CD4-positive, alpha-beta T cell (primary cell): Measurements from ENCODE around the gene N4BP2. TPM values are rescaled to one million over a fixed set of nuclear protein-coding genes. Genes with fewer than 3 reads are reported as not detected.

Experiments used
- ATAC-seq: fragments of 200-7000 bp; cut with Tn5 transposase; one replicate; pipeline ENCODE4 v1.10.0; 2022; ENCODE audit warnings: mild to moderate bottlenecking; ENCODE audit not compliant: poor library complexity
- CTCF ChIA-PET: fragments of 350-600 bp; sonication (Branson Sonifier 250); formaldehyde crosslinking; loops from one replicate; lab custom pipeline; 2021; ENCODE audit warnings: antibody characterized with exemption, inconsistent platforms; lab: Charles Lee
- POLR2A ChIA-PET: fragments of 350-600 bp; sonication (Branson Sonifier 250); formaldehyde crosslinking; loops from one replicate; lab custom pipeline; 2021; ENCODE audit warnings: antibody characterized with exemption, inconsistent platforms; lab: Charles Lee
- DNase-seq, 14 experiments: peaks; one replicate each; pipeline ENCODE4 v3.0.0-alpha.2; 2013 to 2020; ENCODE audit warnings: mixed read lengths in 2 of 14
- H3K27ac ChIP-seq, 2 donors: one replicate each; pipeline versions ENCODE4 v1.5.1 to v1.7.0; 2013; ENCODE audit warnings: low read length in 2 of 2, low read depth in 1 of 2, mild to moderate bottlenecking in 1 of 2
- H3K27me3 ChIP-seq, 2 experiments: 1 replicate in 1 of 2; 2 replicates in 1 of 2; pipeline versions ENCODE4 v1.6.1 to v1.7.0; 2013; ENCODE audit warnings: low read length in 2 of 2, control low read depth in 1 of 2, mild to moderate bottlenecking in 1 of 2, moderate library complexity in 1 of 2; ENCODE audit not compliant: insufficient read depth in 2 of 2, control insufficient read depth in 1 of 2
- H3K36me3 ChIP-seq: one replicate; pipeline ENCODE4 v1.6.1; 2013; ENCODE audit warnings: low read length, control low read depth; ENCODE audit not compliant: insufficient read depth
- H3K4me1 ChIP-seq: one replicate; pipeline ENCODE4 v1.6.1; 2013; ENCODE audit warnings: low read length, control low read depth; ENCODE audit not compliant: insufficient read depth
- H3K4me3 ChIP-seq: one replicate; pipeline ENCODE4 v1.5.1; 2013; ENCODE audit warnings: mild to moderate bottlenecking, low read length, moderate library complexity
- H3K9me3 ChIP-seq, 2 experiments: 1 replicate in 1 of 2; 2 replicates in 1 of 2; pipeline versions ENCODE4 v1.6.1 to v1.7.0; 2013; ENCODE audit warnings: low read length in 2 of 2, mild to moderate bottlenecking in 2 of 2, control low read depth in 1 of 2, moderate library complexity in 1 of 2; ENCODE audit not compliant: control insufficient read depth in 1 of 2, insufficient read depth in 1 of 2
- H3K27ac Mint-ChIP-seq: one replicate; pipeline ENCODE4 v1.8.0; 2020; ENCODE audit warnings: mixed read lengths
- H3K27me3 Mint-ChIP-seq: one replicate; pipeline ENCODE4 v1.8.0; 2021; ENCODE audit warnings: mixed read lengths
- H3K36me3 Mint-ChIP-seq: one replicate; pipeline ENCODE4 v1.8.0; 2021; ENCODE audit warnings: low read depth, mixed read lengths
- H3K4me1 Mint-ChIP-seq: one replicate; pipeline ENCODE4 v1.8.0; 2021; ENCODE audit warnings: low read depth, mixed read lengths
- H3K4me3 Mint-ChIP-seq: one replicate; pipeline ENCODE4 v1.8.0; 2020; ENCODE audit warnings: mild to moderate bottlenecking, mixed read lengths
- H3K9me3 Mint-ChIP-seq: one replicate; pipeline ENCODE4 v1.8.0; 2020; ENCODE audit warnings: mixed read lengths
- intact Hi-C, 2 experiments: fragments of 100-400 bp; cut with DNase I in 1 of 2; cut with micrococcal nuclease in 1 of 2; formaldehyde crosslinking; loops; one replicate each; pipeline versions ENCODE4 v1.15.1 to v1.9.0; 2023 to 2025; cut with DNase I, micrococcal nuclease
- total RNA-seq, 174 experiments: library from RNA in 2 of 174; stranded (reverse) in 2 of 174; gene quantifications; one replicate each; pipeline ENCODE4 v1.2.3 and lab custom pipeline; 2021 to 2026
- TF ChIP-seq, protein P1 (sequence below): fragments of 200-600 bp; IDR thresholded peaks from one replicate; pipeline ENCODE4 v1.8.0; 2022; ENCODE audit warnings: antibody characterized with exemption, mild to moderate bottlenecking

N4BP2 gene
- total RNA-seq, 2 experiments from 2014 or later, result 21.7 to 25.2 TPM

DNA sequence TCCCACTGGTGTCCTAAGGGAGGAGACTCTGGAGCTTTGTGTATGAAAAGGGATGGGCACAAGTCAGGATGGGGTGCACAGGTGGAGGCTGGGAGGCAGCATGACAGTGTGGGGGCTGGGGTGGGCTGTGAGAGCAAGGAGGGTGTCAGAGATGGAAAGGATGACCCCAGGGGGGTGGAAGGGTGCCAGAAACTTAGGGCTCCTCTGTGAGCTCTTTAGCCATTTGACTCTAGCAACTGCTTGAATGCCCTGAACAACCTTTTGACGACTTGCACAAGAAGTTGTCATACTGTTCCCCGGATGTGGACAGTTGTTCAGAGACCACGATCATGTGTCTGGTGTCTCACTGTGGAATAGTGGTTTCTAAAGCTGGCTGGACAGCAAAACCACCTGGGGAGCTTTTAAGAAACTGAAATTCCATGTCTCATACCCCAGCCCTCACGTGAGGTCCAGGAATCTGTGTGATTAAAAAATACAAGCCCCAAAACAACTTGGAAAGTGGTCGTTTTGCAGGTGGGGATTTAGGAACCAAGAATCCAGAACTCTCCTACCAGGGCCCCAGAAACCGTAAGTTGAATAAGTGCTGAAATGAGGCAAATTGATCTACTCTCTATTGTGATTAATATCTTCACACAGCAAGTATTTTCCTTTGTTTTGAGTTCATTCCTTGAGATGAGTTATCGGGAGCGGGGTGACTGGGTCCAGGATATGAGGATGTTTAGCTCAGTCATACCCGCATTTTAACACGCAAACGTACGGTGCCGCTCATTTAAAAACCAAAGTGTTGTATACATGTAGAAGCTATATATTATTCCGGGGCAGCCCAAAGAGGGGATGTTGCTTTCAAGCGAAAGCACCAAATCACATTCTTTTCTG, 143.6 kb downstream of the N4BP2 start:
- Histone ChIP-seq H3K9me3 (no peaks in the 10 kb centered on the region), H3K4me3 (peak overlapping the region; percentile 74), H3K4me1 (peaks cover 33% of the 10 kb centered on the region), H3K36me3 (peaks cover 7% of the 10 kb centered on the region), H3K27me3 (no peaks in the 10 kb centered on the region), H3K27ac (peak overlapping the region; percentile 93 to 99)
- TF ChIP-seq, protein P1, sequence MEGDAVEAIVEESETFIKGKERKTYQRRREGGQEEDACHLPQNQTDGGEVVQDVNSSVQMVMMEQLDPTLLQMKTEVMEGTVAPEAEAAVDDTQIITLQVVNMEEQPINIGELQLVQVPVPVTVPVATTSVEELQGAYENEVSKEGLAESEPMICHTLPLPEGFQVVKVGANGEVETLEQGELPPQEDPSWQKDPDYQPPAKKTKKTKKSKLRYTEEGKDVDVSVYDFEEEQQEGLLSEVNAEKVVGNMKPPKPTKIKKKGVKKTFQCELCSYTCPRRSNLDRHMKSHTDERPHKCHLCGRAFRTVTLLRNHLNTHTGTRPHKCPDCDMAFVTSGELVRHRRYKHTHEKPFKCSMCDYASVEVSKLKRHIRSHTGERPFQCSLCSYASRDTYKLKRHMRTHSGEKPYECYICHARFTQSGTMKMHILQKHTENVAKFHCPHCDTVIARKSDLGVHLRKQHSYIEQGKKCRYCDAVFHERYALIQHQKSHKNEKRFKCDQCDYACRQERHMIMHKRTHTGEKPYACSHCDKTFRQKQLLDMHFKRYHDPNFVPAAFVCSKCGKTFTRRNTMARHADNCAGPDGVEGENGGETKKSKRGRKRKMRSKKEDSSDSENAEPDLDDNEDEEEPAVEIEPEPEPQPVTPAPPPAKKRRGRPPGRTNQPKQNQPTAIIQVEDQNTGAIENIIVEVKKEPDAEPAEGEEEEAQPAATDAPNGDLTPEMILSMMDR, result no peak
- Mint-ChIP-seq H3K4me1 (peaks cover 46% of the 10 kb centered on the region), H3K9me3 (no peaks in the 10 kb centered on the region), H3K36me3 (peaks cover 83% of the 10 kb centered on the region), H3K27me3 (no peaks in the 10 kb centered on the region), H3K27ac (peak overlapping the region; percentile 99), H3K4me3 (peak overlapping the region; percentile 100)
- peak in 10 of 14 experiments; percentile 31 to 90 (median 50) for DNase-seq
- intact Hi-C loops, result loop anchor here (2.0 to 5.0 kb wide), 5 partner anchors 17 to 107 kb away; no protein-coding TSS in a partner anchor
- ChIA-PET POLR2A (interaction anchor here (0.6 to 11.6 kb wide), 26 partner anchors 6 to 742 kb away, joined by 3 to 156 read pairs (median 8); partner anchors contain the start of genes LIAS, N4BP2 and RPL9), CTCF (interaction anchor here (0.8 to 2.4 kb wide), 6 partner anchors 16 to 125 kb away, joined by 3 to 12 read pairs (median 6); no protein-coding TSS in a partner anchor)
- ATAC-seq, result peak; percentile 18

DNA sequence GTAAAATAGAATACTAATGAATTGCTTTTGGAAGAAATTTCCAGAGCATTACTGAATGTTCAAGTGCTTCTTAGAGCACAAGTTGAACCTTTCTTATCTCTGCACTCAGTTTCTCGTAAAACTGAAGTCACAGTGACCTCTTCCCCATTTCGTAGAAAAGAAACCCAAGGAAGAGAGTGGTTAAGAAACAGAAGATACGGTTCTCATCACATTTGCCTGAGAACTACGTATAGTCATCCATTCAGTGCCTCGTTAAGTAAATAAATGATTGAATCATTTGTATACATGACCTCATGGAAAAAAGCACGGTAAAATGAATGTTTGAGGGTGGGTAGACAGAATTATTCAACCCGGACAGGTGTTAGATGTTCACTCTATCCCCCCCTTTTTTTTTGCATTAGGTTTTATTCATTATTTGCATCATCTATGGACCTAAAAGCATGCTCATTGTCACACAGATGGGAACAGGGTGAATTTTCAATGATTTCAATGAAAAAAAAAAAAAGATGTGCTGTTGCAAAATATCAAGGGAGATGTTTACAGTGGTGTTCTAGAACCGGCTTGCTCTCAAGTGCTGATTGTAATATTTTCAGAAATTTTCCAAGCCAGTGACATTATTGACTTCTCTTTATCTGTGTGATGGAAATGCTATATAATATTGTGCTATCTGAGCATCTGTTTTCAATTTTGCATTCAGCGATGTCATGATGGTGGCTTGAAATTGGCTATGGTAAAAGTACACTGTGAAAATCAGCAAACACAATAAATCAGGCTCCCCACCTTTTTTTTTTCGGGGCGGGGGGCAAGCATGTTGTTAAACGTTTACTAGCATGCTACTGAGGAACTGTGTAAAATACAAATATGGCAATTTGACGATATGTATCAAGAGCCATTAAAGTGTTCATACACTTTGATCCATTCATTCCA, 144.5 kb downstream of the N4BP2 start:
- Histone ChIP-seq H3K36me3 (peaks cover 14% of the 10 kb centered on the region), H3K27ac (peak overlapping the region; percentile 93 to 99), H3K4me3 (peak overlapping the region; percentile 74), H3K9me3 (no peaks in the 10 kb centered on the region), H3K4me1 (peaks cover 27% of the 10 kb centered on the region), H3K27me3 (no peaks in the 10 kb centered on the region)
- H3K4me1 Mint-ChIP-seq, result peaks cover 47% of the 10 kb centered on the region
- DNase-seq (peak in 3 of 14 experiments; percentile 56 to 79 (median 61)), ATAC-seq (peak; percentile 4)
- peak overlapping the region; percentile 100 for H3K4me3 Mint-ChIP-seq
- intact Hi-C loops, result loop anchor here (2.0 to 5.0 kb wide), 4 partner anchors 16 to 106 kb away; no protein-coding TSS in a partner anchor
- no peaks in the 10 kb centered on the region for H3K9me3 Mint-ChIP-seq
- POLR2A ChIA-PET, result interaction anchor here (0.7 to 11.6 kb wide), 20 partner anchors 10 to 145 kb away, joined by 3 to 156 read pairs (median 10); no protein-coding TSS in a partner anchor
- TF ChIP-seq, protein P1, result no peak
- peak overlapping the region; percentile 99 for H3K27ac Mint-ChIP-seq
- CTCF ChIA-PET, result interaction anchor here (0.8 to 2.4 kb wide), 4 partner anchors 83 to 124 kb away, joined by 3 to 12 read pairs (median 8); no protein-coding TSS in a partner anchor
- peaks cover 92% of the 10 kb centered on the region for H3K36me3 Mint-ChIP-seq
- H3K27me3 Mint-ChIP-seq, result no peaks in the 10 kb centered on the region
